Astrocyte of the spinal cord (primary cell): ENCODE measurements around the gene HINFP.

Experiments
- DNase-seq: peaks from one replicate; pipeline ENCODE4 v3.0.0; 2011; ENCODE audit warnings: low read depth, low spot score
- H3K4me3 ChIP-seq: 2 replicates; pipeline ENCODE4 v1.5.1; 2011; ENCODE audit warnings: low read depth, mild to moderate bottlenecking, low read length, moderate library complexity
- CTCF ChIP-seq: IDR thresholded peaks from 2 replicates; pipeline ENCODE4 v1.5.1; 2012; ENCODE audit warnings: low read depth, mild to moderate bottlenecking, low read length, inconsistent platforms
- in situ Hi-C: cut with HindIII; loops from 2 replicates; pipeline ENCODE4 v1.10.0; 2017; ENCODE audit warnings: low sequenced_read_pairs

The HINFP gene

GRCh38 chr11:119116601-119117000 is 4.8 kb upstream of the HINFP start:
- in situ Hi-C loops: no loop called here
- TF ChIP-seq CTCF: no peak
- H3K4me3 ChIP-seq: no peak overlapping the region
- no peak for DNase-seq

- DNase-seq: no peak
- in situ Hi-C loops: no loop called here
- H3K4me3 ChIP-seq: no peak overlapping the region
- no peak for TF ChIP-seq CTCF
These were observed 4.2 kb upstream of the HINFP start for GRCh38 chr11:119117004-119117706.

- in situ Hi-C loops: no loop called here
- DNase-seq: no peak
These were observed 3.2 kb upstream of the HINFP start for GRCh38 chr11:119118227-119118626.

GRCh38 chr11:119118946-119119345 is 2.4 kb upstream of the HINFP start:
- in situ Hi-C loops: no loop called here
- H3K4me3 ChIP-seq: no peak overlapping the region
- DNase-seq: no peak
- no peak for TF ChIP-seq CTCF

More at GRCh38 chr11:119118227-119118626, 3.2 kb upstream of the HINFP start:
- H3K4me3 ChIP-seq: no peak overlapping the region
- TF ChIP-seq CTCF: no peak

- peak overlapping the region; percentile 46 for H3K4me3 ChIP-seq
- DNase-seq: peak; percentile 75
- in situ Hi-C loops: no loop called here
- no peak for TF ChIP-seq CTCF
These were observed 757 bp upstream of the HINFP start for GRCh38 chr11:119120639-119121007.

GRCh38 chr11:119121811-119122124 is 388 bp downstream of the HINFP start:
- no peak for DNase-seq
- in situ Hi-C loops: no loop called here
- peak overlapping the region; percentile 94 for H3K4me3 ChIP-seq
- TF ChIP-seq CTCF: no peak
